Limb (tissue), 2 donors: ENCODE results near the gene CEP120.
"Not testable (repeated sequence)": the region's sequence is repeated elsewhere in the genome, so short reads cannot be mapped to it uniquely, and the experiment has no call there.

Experiments used
- DNase-seq, 2 donors: peaks; one replicate each; pipeline ENCODE4 v3.0.0-alpha.2; 2016; ENCODE audit errors: extremely low spot score in 2 of 2

The CEP120 gene

DNA sequence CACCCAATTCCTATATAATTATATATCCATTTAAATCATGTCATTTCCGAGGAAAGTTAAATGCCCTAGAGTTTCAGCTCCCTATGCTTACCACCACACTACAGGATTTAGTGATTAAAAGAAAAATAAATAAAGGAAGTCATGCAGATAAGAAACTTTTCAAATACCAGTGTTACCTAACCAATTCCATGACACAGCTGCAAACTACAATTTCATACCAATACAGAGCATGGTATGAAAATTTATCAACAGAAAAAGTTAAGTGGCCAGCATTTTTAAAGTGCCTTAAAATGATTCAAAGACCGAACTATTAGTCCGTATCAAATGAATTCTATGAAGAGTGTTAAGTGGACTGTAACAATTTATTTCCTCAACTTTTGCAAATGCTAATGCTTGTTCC lies 35.9 kb downstream of the CEP120 start:
- no peak for DNase-seq

- no peak for DNase-seq
These were observed 41.0 kb downstream of the CEP120 start for GRCh38 chr5:123382252-123382651.

GRCh38 chr5:123371575-123372179 lies 51.5 kb downstream of the CEP120 start:
- DNase-seq = peak in 1 of 2 donors; percentile 54

- DNase-seq = no peak
These were observed 53.7 kb downstream of the CEP120 start for GRCh38 chr5:123369371-123369968.

- DNase-seq = peak in 1 of 2 donors; percentile 37
These were observed 55.5 kb downstream of the CEP120 start for GRCh38 chr5:123367739-123368138.

DNA sequence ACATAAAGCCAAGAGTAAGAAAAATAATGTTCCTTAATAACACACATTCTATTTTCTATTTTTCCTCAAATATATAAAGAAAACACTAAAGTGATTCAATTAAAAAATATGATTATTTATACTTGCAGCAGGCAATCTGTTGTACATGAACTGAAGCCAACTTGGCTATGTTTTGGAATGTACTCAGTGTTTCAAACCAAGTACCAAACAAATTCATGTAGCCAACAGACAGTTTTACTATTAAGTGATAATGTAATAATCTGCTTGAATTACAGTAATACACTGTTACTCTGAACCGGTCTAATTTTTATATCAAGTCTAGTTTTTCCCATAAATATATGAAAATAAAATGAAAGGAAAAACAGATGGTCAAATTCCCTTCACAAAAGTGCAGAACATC lies 58.0 kb downstream of the CEP120 start:
- DNase-seq = peak in 1 of 2 donors; percentile 17

DNA sequence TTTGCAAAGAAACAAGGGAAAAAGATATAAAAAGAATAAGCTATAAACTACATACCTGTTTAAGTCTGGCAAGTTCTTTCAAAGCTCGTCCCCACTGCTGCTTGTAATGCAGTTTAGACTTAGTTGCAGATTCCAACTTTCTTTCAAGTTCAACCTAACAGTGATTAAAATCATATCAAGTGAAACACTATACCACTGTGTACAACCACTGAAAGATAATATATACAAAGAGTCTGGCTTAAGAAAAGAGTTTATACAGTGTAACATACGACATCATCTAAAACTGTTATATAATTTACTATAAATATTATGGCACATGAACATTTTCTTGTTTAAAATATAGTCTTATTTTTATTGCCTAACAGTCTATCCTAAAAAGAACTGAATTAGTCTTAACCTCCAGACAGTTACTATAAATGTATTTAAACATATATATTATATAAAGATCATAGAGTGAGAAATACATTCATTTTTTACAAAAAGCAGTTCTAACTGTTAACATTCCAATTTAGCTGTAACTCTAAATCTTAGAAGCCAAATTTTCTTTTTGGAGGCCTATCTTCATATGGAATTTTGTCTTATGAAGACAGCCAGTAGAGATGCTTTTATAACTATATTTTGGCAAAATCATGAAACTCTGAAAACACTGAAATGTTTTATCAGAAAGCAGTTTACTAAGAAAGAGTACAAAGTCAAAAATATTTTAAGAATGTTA lies 58.6 kb downstream of the CEP120 start:
- DNase-seq = no peak

- no peak for DNase-seq
These were observed 62.3 kb downstream of the CEP120 start for GRCh38 chr5:123360910-123361309.

GRCh38 chr5:123360201-123360571 lies 63.0 kb downstream of the CEP120 start:
- DNase-seq = no peak

DNA sequence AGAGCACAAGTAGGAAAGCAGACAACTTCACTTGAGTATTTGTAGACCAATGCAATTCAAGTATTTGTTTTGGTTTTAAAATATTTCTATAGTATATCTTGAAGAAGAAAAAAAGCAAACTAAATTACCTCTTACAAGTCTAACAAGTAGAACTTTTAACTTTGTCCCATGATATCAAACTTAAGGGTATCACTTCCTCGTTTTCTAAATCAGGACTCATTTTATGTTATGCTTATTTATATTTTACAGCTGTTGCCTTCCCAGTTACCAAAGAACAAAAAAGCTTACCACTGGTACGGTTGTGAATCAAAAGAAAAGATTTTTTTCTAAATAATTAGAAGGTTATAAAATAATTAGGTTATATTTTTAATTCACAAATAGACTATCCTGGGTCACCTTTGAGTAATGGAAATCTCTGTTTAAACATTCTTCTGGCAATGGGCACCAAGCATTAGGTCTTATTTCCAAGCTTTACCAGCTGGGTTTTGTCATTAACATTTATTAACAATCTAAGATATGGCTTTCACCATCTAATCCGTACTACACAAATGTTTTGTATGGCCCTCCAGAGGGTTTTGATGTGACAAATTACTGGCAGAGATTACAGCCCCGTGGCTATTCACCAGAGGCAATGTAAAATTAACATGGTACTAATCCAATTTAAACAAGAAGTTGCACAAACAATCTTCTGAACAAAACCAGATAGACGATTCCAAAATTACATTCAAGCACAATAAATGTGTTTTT lies 63.6 kb downstream of the CEP120 start:
- no peak for DNase-seq

- DNase-seq = no peak
These were observed 64.5 kb downstream of the CEP120 start for GRCh38 chr5:123358751-123359150.

- no peak for DNase-seq
These were observed 64.9 kb downstream of the CEP120 start for GRCh38 chr5:123358304-123358703.

DNA sequence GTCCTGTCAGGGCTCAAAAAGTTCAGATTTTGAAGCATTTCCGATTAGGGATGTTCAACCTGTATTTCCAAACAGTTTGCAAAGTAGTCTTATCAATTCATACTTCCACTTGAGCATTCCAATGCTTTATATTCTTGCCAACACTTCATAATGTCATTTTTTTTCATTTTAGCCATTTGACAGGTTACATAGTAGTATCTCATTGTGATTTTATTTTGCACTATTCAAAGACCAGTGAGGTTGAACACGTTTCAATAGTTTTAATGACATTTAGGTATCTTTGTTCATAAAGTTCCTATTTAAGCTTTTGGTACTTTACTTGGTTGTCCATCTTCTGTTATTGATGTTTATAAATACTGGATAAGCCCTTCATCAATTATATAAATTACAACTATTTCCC lies 71.4 kb downstream of the CEP120 start:
- DNase-seq = no peak

DNA sequence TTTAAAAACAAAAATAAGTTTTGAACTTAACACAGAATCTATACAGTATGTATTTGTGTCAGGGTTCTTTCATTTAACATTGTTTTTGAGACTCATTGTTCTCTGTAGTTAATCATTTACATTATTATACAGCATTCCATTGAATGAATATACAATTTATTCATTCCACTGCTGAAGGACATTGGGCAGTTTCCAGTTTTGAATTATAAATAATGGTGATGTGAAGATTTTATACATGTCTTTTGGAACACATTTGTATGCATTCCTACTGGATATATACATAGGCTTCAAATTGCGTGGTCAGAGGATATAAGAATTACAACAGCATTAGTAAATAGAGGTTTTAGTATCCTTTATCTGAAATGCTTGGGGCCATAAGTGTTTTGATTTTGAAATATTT lies 72.0 kb downstream of the CEP120 start:
- no peak for DNase-seq

DNA sequence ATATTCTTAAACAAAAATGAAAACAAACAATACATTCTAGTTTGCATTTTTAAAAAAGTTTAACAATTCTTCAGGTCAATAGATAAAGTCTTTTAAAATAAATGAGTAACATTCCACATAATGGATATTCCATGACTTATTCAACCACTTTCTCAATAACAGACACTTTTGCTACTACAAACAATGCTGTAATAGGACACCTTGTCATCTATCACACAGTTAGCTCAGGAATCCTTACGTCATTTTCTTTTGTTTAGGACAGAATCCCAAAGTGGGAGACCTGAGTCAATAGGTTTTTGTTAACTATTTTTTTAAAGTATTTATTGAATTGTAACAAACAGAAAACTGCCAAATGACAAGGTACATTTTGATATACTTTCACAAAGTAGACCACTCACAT lies 72.5 kb downstream of the CEP120 start:
- no peak for DNase-seq

- peak in 1 of 2 donors; percentile 78 for DNase-seq
These were observed 78.3 kb downstream of the CEP120 start for GRCh38 chr5:123344816-123345426.

DNA sequence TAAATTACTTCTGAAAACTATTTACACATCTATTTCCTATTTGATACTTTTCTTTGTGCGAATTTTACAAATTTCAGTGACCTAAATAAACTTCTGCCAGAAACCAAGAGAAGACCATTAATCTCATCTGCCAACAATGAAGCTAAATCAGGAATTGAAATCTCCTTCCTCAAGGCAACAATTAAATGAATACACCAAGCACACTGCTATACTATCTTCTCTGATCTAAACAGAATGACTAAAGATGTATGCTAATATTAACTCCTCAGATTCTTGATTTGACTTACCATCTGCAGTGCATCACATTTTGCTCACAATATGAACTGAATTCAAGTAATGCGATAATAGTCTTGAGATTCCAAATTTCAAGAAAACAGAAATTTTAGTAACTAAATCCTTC lies 82.3 kb downstream of the CEP120 start:
- no peak for DNase-seq

GRCh38 chr5:123308377-123308776 lies 114.8 kb downstream of the CEP120 start:
- not testable (repeated sequence) for DNase-seq

- DNase-seq = no peak
These were observed 117.5 kb downstream of the CEP120 start for GRCh38 chr5:123305751-123306150.

- no peak for DNase-seq
These were observed 118.4 kb downstream of the CEP120 start for GRCh38 chr5:123304777-123305316.

DNA sequence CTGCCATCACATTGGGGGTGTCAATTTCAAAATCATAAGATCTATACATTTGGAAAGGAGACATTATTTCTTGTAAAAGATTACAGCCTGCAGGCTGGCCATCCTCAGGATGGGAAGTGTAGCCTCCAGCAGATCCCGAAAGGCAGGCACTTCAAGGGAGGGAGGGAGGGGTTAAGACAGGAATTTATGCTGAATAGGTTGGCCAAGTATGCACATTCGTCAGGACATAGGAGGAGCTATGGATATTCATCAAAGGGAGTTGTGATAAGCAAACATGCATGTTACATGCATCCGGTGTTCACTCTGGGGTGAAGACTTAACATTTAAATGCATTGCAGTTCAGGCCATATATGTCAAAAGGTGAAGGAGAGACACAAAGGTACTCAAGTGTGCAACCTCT lies 119.4 kb downstream of the CEP120 start:
- no peak for DNase-seq

DNA sequence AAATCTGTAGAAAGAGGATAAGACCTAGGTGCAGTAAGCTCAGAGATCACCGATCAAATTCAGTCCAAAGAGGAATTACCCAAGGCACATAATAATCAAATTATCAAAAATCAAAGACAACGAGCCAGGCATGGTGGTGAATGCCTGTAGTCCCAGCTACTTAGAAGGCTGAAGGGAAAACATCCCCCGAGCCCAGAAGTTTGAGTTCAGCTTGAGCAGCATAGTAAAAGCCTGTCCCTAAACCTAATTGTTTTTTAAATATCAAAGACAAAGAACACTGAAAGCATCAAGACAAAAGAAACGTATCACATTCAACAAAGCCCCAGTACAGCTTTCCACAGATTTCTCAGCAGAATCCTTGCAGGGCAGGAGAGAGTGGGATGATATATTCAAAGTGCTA lies 122.9 kb downstream of the CEP120 start:
- DNase-seq = no peak
